Suppressor macrophage treated with lipopolysaccharide for 4 hours (primary cell): ENCODE measurements around the gene ADCYAP1R1.

Experiments used
- DNase-seq: peaks from one replicate; pipeline ENCODE4 v3.0.0-alpha.2; 2020

ADCYAP1R1 gene

GRCh38 chr7:31044529-31044928 is 7.6 kb upstream of the ADCYAP1R1 start:
- DNase-seq: no peak

GRCh38 chr7:31046723-31047122 is 5.4 kb upstream of the ADCYAP1R1 start:
- DNase-seq: no peak

- DNase-seq: no peak
Observed at GRCh38 chr7:31047313-31048146, 4.6 kb upstream of the ADCYAP1R1 start.

GRCh38 chr7:31049005-31049765 is 2.9 kb upstream of the ADCYAP1R1 start:
- no peak for DNase-seq

GRCh38 chr7:31052487-31052840 is 356 bp downstream of the ADCYAP1R1 start:
- no peak for DNase-seq

GRCh38 chr7:31052841-31053601 is 913 bp downstream of the ADCYAP1R1 start:
- DNase-seq: no peak

DNA sequence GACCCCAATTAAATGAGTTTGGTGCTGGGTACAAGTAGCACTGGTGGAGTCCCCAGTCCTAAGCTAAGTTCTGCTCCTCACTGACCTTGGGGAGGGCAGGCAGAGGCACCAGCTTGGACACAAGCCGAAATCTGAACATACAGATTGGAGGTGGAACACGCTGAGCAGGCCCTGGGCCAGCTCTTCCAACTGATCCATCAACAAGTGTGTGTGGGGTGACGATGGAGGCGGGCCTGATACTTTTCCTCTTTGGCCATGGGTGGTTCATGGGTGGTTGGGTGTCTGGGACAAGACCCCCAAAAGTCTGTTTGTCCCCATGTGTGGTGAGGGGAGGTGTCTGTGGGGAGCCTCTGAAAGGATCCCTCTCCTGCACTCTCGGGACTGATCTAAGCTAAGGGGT is 1.9 kb downstream of the ADCYAP1R1 start:
- no peak for DNase-seq

DNA sequence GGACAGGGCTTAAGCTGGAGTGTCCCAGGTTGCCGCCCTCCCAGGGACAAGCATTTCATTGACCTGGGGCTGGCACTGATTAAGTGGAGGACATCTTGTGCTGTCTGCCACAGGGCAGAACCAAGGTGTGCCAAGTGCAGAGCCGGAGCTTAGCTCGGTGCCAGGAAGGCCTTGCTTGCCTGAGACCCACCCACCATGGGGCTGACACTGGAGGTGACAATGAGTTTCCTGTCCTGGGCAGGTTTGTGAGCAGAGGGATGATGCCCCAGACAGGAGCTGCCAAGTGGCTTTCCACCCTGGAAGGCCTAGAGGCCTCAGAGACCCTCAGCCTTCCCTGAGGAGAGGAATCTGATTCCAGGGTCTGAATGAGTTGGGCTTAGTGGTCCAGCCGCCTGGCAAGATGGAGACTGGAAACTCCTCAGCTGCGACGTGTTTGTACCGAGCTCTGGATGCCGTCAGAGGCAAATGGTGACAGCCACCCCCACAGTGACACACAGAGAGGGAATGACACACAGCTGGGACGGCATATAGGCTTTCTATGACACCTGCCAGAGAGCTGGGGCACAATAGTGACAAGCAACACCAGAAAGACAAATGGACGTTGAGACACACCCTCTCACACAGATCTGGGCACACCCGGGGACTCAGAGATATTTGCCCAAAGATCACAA is 2.6 kb downstream of the ADCYAP1R1 start:
- DNase-seq: no peak

GRCh38 chr7:31055471-31055870 is 3.4 kb downstream of the ADCYAP1R1 start:
- DNase-seq: no peak

GRCh38 chr7:31056775-31057346 is 4.8 kb downstream of the ADCYAP1R1 start:
- DNase-seq: no peak

DNA sequence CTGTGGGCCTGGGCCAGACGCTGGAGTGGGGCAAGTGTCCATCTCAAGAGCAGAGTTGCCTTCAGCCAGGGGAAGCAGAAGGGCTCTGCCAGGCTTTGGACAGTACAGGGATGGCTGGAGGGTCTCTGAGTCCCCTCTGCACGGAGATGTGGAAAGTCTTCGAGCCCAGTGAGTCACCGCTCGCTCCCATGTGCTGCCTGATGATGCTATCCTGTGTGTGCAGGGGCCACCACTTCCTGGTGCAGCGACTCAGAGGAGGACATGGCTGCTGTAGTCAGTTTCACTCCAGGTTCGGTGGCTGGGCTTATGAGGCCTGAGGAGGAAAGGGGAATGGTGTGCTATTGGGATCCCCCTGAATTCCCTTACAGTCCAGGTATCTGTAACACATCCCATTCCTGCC is 6.0 kb downstream of the ADCYAP1R1 start:
- DNase-seq: no peak

DNA sequence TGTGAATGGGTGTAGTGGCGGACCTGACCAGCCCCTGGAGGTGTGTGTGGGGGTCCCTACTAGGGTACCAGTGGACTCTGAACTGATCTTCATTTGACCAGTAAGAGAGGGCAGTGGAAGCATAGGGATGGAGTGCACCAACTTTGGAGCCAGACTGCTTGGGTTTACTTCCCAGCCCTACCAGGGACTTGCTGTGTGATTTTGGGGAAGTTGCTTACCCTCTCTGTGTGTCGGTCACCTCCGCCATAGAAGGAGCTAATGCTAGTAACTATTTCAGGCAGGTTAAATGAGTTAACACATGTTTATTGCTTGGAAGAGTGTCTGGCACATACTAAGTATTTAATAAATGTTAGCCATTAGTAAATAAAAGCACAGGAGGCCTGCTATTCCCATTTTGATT is 6.6 kb downstream of the ADCYAP1R1 start:
- DNase-seq: no peak

DNA sequence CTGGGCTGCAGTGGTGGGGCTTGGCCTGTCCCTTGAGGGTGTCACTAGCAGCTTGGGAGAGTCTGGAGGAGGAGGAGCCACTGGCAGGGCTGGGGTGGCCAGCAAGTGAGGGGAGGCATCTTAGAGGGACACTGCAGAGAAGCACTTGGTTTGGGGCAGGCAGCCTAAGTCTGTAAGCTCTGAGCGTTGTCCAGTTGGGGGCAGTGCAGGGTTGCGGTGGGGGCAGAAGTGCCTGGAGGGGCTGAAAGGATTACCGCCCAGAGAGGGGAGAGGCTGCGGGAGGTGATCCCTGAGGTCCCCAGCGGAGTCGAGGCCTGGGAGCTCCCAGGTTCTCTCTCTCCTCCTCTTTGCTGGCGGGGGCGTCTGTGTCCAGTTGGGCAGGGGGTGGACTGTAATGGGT is 7.4 kb downstream of the ADCYAP1R1 start:
- DNase-seq: no peak

DNA sequence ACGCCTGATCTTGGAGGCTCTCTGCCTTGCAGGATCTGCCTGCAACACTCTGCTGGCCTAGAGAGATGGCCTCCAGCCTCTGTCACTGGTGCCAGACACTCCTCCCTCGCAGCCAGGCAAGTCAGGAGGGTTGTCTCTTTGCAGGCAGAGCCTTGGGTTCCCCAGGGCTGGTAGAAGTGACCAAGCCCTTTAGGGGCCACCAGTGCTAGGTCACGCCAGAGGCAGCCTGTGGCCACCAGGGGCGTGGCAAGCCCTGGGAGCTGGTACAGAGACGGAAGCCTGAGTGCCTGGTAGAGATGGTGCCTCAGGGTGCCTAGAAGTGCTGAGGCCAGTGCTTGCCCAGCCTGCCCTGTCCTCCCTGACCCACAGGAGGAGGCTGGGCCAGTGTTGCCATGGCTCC is 9.1 kb downstream of the ADCYAP1R1 start:
- no peak for DNase-seq

- no peak for DNase-seq
Observed at GRCh38 chr7:31062746-31063435, 10.8 kb downstream of the ADCYAP1R1 start.

DNA sequence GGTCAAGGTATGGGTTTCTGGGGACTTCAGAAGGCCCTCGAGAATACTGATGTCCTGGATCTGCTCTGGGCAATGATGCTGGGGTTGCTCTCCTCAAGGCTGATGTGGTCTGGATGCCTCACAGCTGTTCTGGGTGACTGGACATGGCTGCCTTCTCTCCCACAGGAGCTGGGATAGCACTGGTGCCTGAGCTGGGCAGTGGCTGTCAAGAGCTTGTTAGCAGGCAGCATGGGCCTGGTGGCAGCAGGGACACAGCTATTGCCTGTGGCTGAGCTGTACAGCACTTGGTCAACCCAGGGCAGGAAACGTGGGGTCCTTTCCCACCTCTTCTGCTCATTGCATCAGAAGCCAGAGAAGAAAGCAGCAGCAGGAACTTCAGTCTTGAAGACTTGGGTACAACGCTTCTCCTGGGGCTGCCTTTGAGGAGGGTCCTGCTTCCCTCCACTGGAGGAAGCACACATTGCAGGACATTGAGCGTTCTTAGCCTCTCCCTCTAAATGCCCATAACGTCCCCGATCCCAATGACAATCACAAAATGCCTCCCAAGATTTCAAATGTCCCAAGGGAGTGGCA is 13.0 kb downstream of the ADCYAP1R1 start:
- no peak for DNase-seq

DNA sequence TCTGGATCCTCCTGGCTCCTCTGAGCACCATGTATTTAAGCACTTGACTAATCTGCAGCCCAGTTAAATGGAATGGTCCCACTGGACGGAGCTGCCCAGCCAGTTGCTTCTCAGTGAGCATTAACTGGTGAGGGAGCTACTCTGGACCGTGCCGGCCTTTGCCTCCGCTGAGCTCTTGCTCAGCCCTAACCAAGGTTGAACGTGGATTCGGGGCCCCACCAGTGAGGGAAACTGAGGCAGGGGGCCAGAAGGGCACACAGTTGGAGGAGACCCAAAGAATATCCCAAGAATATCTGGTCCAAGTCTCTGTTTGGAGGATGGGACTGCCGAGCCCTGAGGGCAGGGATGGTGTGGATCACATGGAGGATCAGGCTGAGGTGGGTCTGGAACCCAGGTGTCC is 13.7 kb downstream of the ADCYAP1R1 start:
- DNase-seq: no peak

DNA sequence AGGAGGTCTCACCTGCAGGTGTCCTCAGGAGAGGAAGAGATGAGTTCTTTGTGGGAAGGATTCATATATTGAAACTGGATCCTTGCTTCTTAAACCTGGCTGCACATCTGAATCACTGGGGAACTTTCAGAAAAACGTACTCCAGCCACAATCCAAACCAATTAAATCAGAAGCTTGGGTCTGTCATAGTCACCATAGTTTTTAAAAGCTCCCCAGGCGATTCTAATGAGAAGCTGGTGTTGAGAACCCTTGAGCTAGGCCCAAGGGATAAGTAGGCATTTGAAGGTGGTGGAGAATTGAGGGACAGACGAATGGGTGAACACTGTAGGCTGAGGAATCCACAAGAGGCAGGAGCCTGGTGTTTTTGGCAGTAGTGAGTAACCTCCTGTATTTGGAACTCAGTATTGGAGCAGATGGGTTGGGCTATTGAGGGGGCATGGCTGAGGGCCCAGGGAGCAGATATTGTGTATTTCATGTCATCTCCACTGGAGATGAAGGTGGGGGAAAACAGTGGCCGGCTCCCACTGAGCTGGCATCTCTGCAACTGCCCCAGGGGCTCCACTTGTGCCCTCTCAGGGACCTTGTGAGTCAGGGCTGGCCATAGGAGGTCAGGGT is 14.5 kb downstream of the ADCYAP1R1 start:
- DNase-seq: no peak

DNA sequence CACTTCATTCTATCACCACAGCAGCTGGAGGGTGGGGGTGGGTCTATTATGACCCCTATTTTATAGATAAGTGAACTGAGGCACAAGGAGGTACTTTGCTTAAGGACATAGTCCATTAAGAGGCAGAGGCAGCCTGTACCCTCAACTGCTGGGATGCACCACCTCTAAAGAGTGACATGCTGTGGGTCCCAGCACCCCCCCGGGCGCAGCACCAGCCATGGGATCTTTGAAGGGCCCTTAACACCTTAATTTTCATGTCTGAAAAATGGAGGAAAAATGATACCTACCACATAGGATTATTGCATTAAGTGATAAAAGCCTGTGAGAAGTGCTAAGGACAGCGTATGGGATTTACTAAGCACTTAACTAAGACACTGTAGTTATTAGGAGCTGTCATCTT is 15.4 kb downstream of the ADCYAP1R1 start:
- no peak for DNase-seq

- no peak for DNase-seq
Observed at GRCh38 chr7:31068006-31068675, 16.0 kb downstream of the ADCYAP1R1 start.
